Liver (tissue), 9 donors: ENCODE data around the gene ITIH1. TPM values are rescaled to one million over a fixed set of nuclear protein-coding genes. Genes with fewer than 3 reads are reported as not detected.

Experiments
- DNase-seq: peaks from one replicate; pipeline ENCODE4 v3.0.0-alpha.2; 2017; ENCODE audit warnings: low spot score
- H3K27ac ChIP-seq, 2 donors: one replicate each; pipeline ENCODE4 v1.7.0; 2013; ENCODE audit warnings: inconsistent platforms in 2 of 2, low read length in 2 of 2, control low read depth in 1 of 2, low read depth in 1 of 2, mild to moderate bottlenecking in 1 of 2
- H3K27me3 ChIP-seq, 4 donors: one replicate each; pipeline versions ENCODE4 v1.6.1 to v1.7.0; 2013; ENCODE audit warnings: low read length in 3 of 4, inconsistent platforms in 1 of 4, mild to moderate bottlenecking in 1 of 4, moderate library complexity in 1 of 4; ENCODE audit not compliant: control insufficient read depth in 4 of 4, insufficient read depth in 4 of 4
- H3K36me3 ChIP-seq, 4 donors: one replicate each; pipeline versions ENCODE4 v1.6.1 to v1.7.0; 2013; ENCODE audit warnings: low read length in 3 of 4, mild to moderate bottlenecking in 3 of 4, low read depth in 1 of 4, moderate library complexity in 1 of 4; ENCODE audit not compliant: control insufficient read depth in 4 of 4, insufficient read depth in 3 of 4
- H3K4me1 ChIP-seq, 4 donors: one replicate each; pipeline versions ENCODE4 v1.6.1 to v1.7.0; 2013; ENCODE audit warnings: low read length in 3 of 4, mild to moderate bottlenecking in 3 of 4, moderate library complexity in 1 of 4; ENCODE audit not compliant: control insufficient read depth in 4 of 4, insufficient read depth in 4 of 4
- H3K4me3 ChIP-seq, 3 donors: one replicate each; pipeline versions ENCODE4 v1.6.1 to v1.7.0; 2013; ENCODE audit warnings: low read length in 3 of 3, control low read depth in 1 of 3, low read depth in 1 of 3, mild to moderate bottlenecking in 1 of 3
- H3K9ac ChIP-seq, 2 donors: one replicate each; pipeline ENCODE4 v1.7.0; 2013; ENCODE audit warnings: low read length in 2 of 2, mild to moderate bottlenecking in 2 of 2, moderate library complexity in 2 of 2, control low read depth in 1 of 2, low read depth in 1 of 2
- H3K9me3 ChIP-seq, 4 donors: one replicate each; pipeline versions ENCODE4 v1.6.1 to v1.7.0; 2013; ENCODE audit warnings: low read length in 3 of 4; ENCODE audit not compliant: control insufficient read depth in 4 of 4
- EGR1 ChIP-seq, 2 donors: IDR thresholded peaks; 2 replicates each; pipeline ENCODE4 v1.6.1; 2016 to 2018; ENCODE audit warnings: antibody characterized with exemption in 2 of 2, low read depth in 2 of 2
- FOXA1 ChIP-seq: IDR thresholded peaks from 2 replicates; pipeline ENCODE4 v1.6.1; 2016; ENCODE audit warnings: antibody characterized with exemption
- FOXA2 ChIP-seq: IDR thresholded peaks from 2 replicates; pipeline ENCODE4 v1.6.1; 2016; ENCODE audit warnings: antibody characterized with exemption
- GABPA ChIP-seq, 2 donors: IDR thresholded peaks in 1 of 2; conservative IDR thresholded peaks in 1 of 2; 2 replicates each; pipeline ENCODE4 v1.6.1; 2016; ENCODE audit warnings: antibody characterized with exemption in 2 of 2, mild to moderate bottlenecking in 1 of 2, moderate library complexity in 1 of 2
- HNF4A ChIP-seq, 2 donors: conservative IDR thresholded peaks; 2 replicates each; pipeline ENCODE4 v1.6.1; 2016; ENCODE audit warnings: antibody characterized with exemption in 2 of 2, mild to moderate bottlenecking in 2 of 2
- HNF4G ChIP-seq: IDR thresholded peaks from 2 replicates; pipeline ENCODE4 v1.6.1; 2016; ENCODE audit warnings: antibody characterized with exemption
- JUND ChIP-seq, 2 donors: IDR thresholded peaks; 2 replicates each; pipeline ENCODE4 v1.6.1; 2016; ENCODE audit warnings: antibody characterized with exemption in 2 of 2
- NR2F2 ChIP-seq: IDR thresholded peaks from 2 replicates; pipeline ENCODE4 v1.6.1; 2016; ENCODE audit warnings: antibody characterized with exemption
- RAD21 ChIP-seq, 2 donors: IDR thresholded peaks; 2 replicates each; pipeline ENCODE4 v1.6.1; 2016; ENCODE audit warnings: antibody characterized with exemption in 2 of 2, mild to moderate bottlenecking in 2 of 2
- RXRA ChIP-seq, 2 donors: IDR thresholded peaks; 2 replicates each; pipeline ENCODE4 v1.6.1; 2017 to 2018; ENCODE audit warnings: antibody characterized with exemption in 2 of 2, mild to moderate bottlenecking in 1 of 2
- SP1 ChIP-seq: IDR thresholded peaks from 2 replicates; pipeline ENCODE4 v1.6.1; 2018; ENCODE audit warnings: antibody characterized with exemption, mild to moderate bottlenecking
- TAF1 ChIP-seq: conservative IDR thresholded peaks from 2 replicates; pipeline ENCODE4 v1.6.1; 2016; ENCODE audit warnings: antibody characterized with exemption, mild to moderate bottlenecking
- YY1 ChIP-seq: IDR thresholded peaks from 2 replicates; pipeline ENCODE4 v1.6.1; 2016; ENCODE audit warnings: antibody characterized with exemption, mild to moderate bottlenecking
- WGBS: extraction: QIAGEN DNeasy Blood & Tissue Kit; methylation state at CpG from one replicate; pipeline ENCODE4 v1.1.7; 2013; 5-methylcytosine and 5-hydroxymethylcytosine counted together
- polyA plus RNA-seq, 2 donors: library from polyadenylated mRNA; stranded (reverse) in 1 of 2; unstranded in 1 of 2; fragments of 200-250 nt in 1 of 2; fragments of >200 nt in 1 of 2; fragmentation: Nextera tagmentation in 1 of 2; extraction: Ambion mirVana in 1 of 2; gene quantifications; one replicate each; pipeline versions ENCODE4 v1.2.1 to v1.2.3, GENCODE V29; 2013 to 2015
- total RNA-seq, 2 donors: library from RNA; depleted of rRNA; stranded (reverse); fragments of >200 nt; gene quantifications; one replicate each; pipeline ENCODE4 v1.2.3, GENCODE V29; 2014
- TF ChIP-seq, protein P1 (sequence below): IDR thresholded peaks from 2 replicates; pipeline ENCODE4 v1.6.1; 2016; ENCODE audit warnings: antibody characterized with exemption, mild to moderate bottlenecking
- TF ChIP-seq, protein P2 (sequence below): IDR thresholded peaks from 2 replicates; pipeline ENCODE4 v1.6.1; 2016; ENCODE audit warnings: antibody characterized with exemption
- TF ChIP-seq, protein P3 (sequence below): fragments of 150-350 bp; IDR thresholded peaks from 2 replicates; pipeline ENCODE4 v1.5.1; 2017; ENCODE audit warnings: improper control_type of control experiment, low read depth, low read length; ENCODE audit not compliant: missing input control
- TF ChIP-seq, protein P4 (sequence below): IDR thresholded peaks from 2 replicates; pipeline ENCODE4 v1.6.1; 2016; ENCODE audit warnings: antibody characterized with exemption
- TF ChIP-seq, protein P5 (sequence below): IDR thresholded peaks from 2 replicates; pipeline ENCODE4 v1.6.1; 2016; ENCODE audit warnings: antibody characterized with exemption
- donor health status: healthy.
- donor health status: healthy.
- donor health status: healthy.
- donor health status: healthy.
- donor health status: healthy.

Gene ITIH1
- total and polyA plus RNA-seq, 4 donors = 1,022 to 1,400 (median 1,242) TPM

DNA sequence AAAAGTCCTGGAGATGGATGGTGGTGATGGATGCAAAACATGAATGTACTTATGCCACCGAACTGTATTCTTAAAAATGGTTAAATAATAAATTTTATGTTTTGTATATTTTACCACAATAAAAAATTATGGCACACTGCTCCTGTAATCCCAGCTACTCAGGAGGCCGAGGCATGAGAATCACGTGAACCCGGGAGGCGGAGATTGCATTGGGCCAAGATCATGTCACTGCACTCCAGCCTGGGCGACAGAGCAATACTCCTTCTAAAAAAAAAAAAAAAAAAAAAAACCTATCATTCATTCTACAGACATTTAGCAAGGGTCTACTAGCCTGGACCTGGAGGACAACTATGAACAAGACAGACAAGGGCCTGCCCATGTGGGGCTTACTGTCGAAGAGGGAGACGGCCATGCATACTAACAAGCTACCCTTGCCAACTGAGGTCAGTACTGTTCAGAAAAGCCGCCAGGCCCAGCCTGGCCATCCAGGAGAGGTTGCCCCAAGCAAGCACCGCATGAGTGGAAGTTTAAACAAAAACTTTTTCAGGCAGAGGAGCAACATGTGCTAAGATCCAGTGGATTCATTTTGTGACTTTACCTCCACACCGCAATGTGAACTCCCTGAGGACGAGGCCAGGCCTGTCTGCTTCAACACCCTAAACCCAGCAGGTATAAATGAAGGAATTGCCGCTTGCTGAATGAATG, 3.9 kb upstream of the ITIH1 start:
- H3K27ac ChIP-seq = peak overlapping the region; percentile 92 to 99
- peaks cover 0 to 4% (median under 1%) of the 10 kb centered on the region in 4 donors for H3K36me3 ChIP-seq
- no peak overlapping the region for H3K4me3 ChIP-seq
- H3K4me1 ChIP-seq = peaks cover 4 to 66% (median 56%) of the 10 kb centered on the region in 4 donors
- H3K9me3 ChIP-seq = no peaks in the 10 kb centered on the region
- TF ChIP-seq, protein P1, sequence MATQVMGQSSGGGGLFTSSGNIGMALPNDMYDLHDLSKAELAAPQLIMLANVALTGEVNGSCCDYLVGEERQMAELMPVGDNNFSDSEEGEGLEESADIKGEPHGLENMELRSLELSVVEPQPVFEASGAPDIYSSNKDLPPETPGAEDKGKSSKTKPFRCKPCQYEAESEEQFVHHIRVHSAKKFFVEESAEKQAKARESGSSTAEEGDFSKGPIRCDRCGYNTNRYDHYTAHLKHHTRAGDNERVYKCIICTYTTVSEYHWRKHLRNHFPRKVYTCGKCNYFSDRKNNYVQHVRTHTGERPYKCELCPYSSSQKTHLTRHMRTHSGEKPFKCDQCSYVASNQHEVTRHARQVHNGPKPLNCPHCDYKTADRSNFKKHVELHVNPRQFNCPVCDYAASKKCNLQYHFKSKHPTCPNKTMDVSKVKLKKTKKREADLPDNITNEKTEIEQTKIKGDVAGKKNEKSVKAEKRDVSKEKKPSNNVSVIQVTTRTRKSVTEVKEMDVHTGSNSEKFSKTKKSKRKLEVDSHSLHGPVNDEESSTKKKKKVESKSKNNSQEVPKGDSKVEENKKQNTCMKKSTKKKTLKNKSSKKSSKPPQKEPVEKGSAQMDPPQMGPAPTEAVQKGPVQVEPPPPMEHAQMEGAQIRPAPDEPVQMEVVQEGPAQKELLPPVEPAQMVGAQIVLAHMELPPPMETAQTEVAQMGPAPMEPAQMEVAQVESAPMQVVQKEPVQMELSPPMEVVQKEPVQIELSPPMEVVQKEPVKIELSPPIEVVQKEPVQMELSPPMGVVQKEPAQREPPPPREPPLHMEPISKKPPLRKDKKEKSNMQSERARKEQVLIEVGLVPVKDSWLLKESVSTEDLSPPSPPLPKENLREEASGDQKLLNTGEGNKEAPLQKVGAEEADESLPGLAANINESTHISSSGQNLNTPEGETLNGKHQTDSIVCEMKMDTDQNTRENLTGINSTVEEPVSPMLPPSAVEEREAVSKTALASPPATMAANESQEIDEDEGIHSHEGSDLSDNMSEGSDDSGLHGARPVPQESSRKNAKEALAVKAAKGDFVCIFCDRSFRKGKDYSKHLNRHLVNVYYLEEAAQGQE = no peak
- no peak for TF ChIP-seq NR2F2
- TF ChIP-seq EGR1 (IDR thresholded peaks at IDR 0.05; ENCODE audit: low read depth in 2 of 2) = no peak
- TF ChIP-seq JUND (IDR thresholded peaks at IDR 0.05) = no peak
- TF ChIP-seq, protein P2, sequence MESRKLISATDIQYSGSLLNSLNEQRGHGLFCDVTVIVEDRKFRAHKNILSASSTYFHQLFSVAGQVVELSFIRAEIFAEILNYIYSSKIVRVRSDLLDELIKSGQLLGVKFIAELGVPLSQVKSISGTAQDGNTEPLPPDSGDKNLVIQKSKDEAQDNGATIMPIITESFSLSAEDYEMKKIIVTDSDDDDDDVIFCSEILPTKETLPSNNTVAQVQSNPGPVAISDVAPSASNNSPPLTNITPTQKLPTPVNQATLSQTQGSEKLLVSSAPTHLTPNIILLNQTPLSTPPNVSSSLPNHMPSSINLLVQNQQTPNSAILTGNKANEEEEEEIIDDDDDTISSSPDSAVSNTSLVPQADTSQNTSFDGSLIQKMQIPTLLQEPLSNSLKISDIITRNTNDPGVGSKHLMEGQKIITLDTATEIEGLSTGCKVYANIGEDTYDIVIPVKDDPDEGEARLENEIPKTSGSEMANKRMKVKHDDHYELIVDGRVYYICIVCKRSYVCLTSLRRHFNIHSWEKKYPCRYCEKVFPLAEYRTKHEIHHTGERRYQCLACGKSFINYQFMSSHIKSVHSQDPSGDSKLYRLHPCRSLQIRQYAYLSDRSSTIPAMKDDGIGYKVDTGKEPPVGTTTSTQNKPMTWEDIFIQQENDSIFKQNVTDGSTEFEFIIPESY = no peak
- peak; percentile 38 for TF ChIP-seq YY1
- no peak for TF ChIP-seq GABPA (IDR thresholded peaks at IDR 0.05 in 1 of 2, conservative IDR thresholded peaks at IDR 0.05 in 1 of 2)
- peak in 1 of 2 donors; percentile 6 for TF ChIP-seq RAD21 (IDR thresholded peaks at IDR 0.05)
- no peak for TF ChIP-seq SP1
- no peak for TF ChIP-seq TAF1
- no peak for TF ChIP-seq FOXA1
- TF ChIP-seq, protein P3, sequence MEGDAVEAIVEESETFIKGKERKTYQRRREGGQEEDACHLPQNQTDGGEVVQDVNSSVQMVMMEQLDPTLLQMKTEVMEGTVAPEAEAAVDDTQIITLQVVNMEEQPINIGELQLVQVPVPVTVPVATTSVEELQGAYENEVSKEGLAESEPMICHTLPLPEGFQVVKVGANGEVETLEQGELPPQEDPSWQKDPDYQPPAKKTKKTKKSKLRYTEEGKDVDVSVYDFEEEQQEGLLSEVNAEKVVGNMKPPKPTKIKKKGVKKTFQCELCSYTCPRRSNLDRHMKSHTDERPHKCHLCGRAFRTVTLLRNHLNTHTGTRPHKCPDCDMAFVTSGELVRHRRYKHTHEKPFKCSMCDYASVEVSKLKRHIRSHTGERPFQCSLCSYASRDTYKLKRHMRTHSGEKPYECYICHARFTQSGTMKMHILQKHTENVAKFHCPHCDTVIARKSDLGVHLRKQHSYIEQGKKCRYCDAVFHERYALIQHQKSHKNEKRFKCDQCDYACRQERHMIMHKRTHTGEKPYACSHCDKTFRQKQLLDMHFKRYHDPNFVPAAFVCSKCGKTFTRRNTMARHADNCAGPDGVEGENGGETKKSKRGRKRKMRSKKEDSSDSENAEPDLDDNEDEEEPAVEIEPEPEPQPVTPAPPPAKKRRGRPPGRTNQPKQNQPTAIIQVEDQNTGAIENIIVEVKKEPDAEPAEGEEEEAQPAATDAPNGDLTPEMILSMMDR = no peak
- TF ChIP-seq HNF4G = no peak
- peak in 1 of 2 donors; percentile 20 for TF ChIP-seq HNF4A (conservative IDR thresholded peaks at IDR 0.05)
- TF ChIP-seq, protein P4, sequence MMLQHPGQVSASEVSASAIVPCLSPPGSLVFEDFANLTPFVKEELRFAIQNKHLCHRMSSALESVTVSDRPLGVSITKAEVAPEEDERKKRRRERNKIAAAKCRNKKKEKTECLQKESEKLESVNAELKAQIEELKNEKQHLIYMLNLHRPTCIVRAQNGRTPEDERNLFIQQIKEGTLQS = no peak
- peak; percentile 18 to 57 for TF ChIP-seq RXRA (IDR thresholded peaks at IDR 0.05)
- TF ChIP-seq, protein P5, sequence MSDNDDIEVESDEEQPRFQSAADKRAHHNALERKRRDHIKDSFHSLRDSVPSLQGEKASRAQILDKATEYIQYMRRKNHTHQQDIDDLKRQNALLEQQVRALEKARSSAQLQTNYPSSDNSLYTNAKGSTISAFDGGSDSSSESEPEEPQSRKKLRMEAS = no peak
- no peak for TF ChIP-seq FOXA2
- DNase-seq = no peak
- H3K27me3 ChIP-seq = no peaks in the 10 kb centered on the region
- WGBS = 48% methylated on average over 13 of the region's 13 CpGs
- no peak overlapping the region for H3K9ac ChIP-seq
